Glutamatergic neuron (in vitro differentiated cells): Measurements from ENCODE around the gene IGLON5. TPM values are rescaled to one million over a fixed set of nuclear protein-coding genes. Genes with fewer than 3 reads are reported as not detected.

Source experiments
- DNase-seq: peaks from one replicate; pipeline ENCODE4 v3.0.0; 2022
- H3K27ac Mint-ChIP-seq: one replicate; pipeline ENCODE4 v1.8.0; 2020; ENCODE audit warnings: mild to moderate bottlenecking, mixed read lengths, inconsistent platforms; ENCODE audit not compliant: unreplicated experiment
- H3K27me3 Mint-ChIP-seq: one replicate; pipeline ENCODE4 v1.8.0; 2020; ENCODE audit warnings: mild to moderate bottlenecking, moderate library complexity, mixed read lengths, inconsistent platforms; ENCODE audit not compliant: unreplicated experiment
- H3K36me3 Mint-ChIP-seq: one replicate; pipeline ENCODE4 v1.8.0; 2020; ENCODE audit warnings: mild to moderate bottlenecking, mixed read lengths, inconsistent platforms; ENCODE audit not compliant: unreplicated experiment
- H3K4me1 Mint-ChIP-seq: one replicate; pipeline ENCODE4 v1.8.0; 2020; ENCODE audit warnings: mild to moderate bottlenecking, low read depth, mixed read lengths, inconsistent platforms; ENCODE audit not compliant: unreplicated experiment
- H3K4me3 Mint-ChIP-seq: one replicate; pipeline ENCODE4 v1.8.0; 2020; ENCODE audit warnings: mild to moderate bottlenecking, mixed read lengths, inconsistent platforms; ENCODE audit not compliant: unreplicated experiment
- H3K9me3 Mint-ChIP-seq: one replicate; pipeline ENCODE4 v1.8.0; 2020; ENCODE audit warnings: mild to moderate bottlenecking, moderate library complexity, mixed read lengths, inconsistent platforms; ENCODE audit not compliant: unreplicated experiment
- CTCF ChIP-seq: fragments of 200-600 bp; sonication (generic); IDR thresholded peaks from one replicate; pipeline ENCODE4 v1.5.0; 2021; ENCODE audit not compliant: partially characterized antibody, unreplicated experiment
- total RNA-seq: library from RNA; stranded (reverse); fragmentation: NEBNext Ultra II Directional; extraction: Animal tissue kit (Norgen Biotek cat#: 25700); gene quantifications from one replicate; pipeline ENCODE4 v1.2.1, GENCODE V29; 2021; ENCODE audit not compliant: unreplicated experiment

Gene IGLON5
- total RNA-seq, 1 donor from 2014 or later: 59.9 TPM

DNA sequence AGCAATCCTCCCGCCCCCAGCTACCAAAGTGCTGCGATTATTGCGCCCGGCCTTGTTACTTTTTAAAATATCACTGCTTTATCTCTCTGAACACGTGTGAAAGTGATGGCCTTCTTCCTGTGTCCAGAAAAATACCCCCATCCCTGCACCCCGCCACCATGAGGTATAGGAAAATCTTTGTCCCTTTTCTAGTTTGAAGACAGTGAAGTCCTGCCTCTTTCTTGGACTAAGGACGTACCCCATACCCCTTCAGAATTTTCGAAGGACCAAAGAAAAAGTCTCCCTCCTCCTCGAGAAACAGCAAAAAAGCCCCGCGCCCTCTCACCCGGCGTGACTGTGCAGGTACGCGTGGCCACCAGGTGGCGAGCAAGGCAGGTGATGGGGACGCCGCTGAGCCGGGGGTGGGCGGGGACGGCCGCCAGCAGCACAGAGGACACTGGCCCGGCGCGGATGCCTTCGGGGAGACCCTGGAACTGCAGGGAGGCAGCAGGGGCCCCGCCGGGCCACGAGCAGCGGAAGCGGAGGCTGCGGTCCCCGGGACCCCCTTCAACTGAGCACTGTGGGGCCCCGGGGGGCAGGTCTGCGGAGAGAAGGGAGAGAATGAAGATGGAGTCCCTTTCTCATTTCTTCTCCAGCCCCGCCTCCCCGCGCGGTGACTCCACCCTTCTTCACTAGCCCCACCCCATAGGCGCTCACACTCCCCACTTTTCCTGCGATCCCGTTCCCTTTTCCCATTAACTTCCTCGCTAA is 27.3 kb downstream of the IGLON5 start:
- peak; percentile 95 for TF ChIP-seq CTCF
- peaks cover 3% of the 10 kb centered on the region for H3K4me1 Mint-ChIP-seq
- no peak overlapping the region for H3K27ac Mint-ChIP-seq

GRCh38 chr19:51339313-51339686 is 27.9 kb downstream of the IGLON5 start:
- Mint-ChIP-seq H3K4me1 (peaks cover 3% of the 10 kb centered on the region), H3K27ac (peak overlapping the region; percentile 85), H3K27me3 (peaks cover 11% of the 10 kb centered on the region), H3K36me3 (no peaks in the 10 kb centered on the region), H3K9me3 (peaks cover 4% of the 10 kb centered on the region), H3K4me3 (peak overlapping the region; percentile 99)
- DNase-seq: no peak
- no peak for TF ChIP-seq CTCF

More for the DNA sequence above, 27.3 kb downstream of the IGLON5 start:
- Mint-ChIP-seq H3K27me3 (peaks cover 11% of the 10 kb centered on the region), H3K36me3 (no peaks in the 10 kb centered on the region), H3K9me3 (peaks cover 4% of the 10 kb centered on the region), H3K4me3 (peak overlapping the region; percentile 99)
- DNase-seq: peak; percentile 93

DNA sequence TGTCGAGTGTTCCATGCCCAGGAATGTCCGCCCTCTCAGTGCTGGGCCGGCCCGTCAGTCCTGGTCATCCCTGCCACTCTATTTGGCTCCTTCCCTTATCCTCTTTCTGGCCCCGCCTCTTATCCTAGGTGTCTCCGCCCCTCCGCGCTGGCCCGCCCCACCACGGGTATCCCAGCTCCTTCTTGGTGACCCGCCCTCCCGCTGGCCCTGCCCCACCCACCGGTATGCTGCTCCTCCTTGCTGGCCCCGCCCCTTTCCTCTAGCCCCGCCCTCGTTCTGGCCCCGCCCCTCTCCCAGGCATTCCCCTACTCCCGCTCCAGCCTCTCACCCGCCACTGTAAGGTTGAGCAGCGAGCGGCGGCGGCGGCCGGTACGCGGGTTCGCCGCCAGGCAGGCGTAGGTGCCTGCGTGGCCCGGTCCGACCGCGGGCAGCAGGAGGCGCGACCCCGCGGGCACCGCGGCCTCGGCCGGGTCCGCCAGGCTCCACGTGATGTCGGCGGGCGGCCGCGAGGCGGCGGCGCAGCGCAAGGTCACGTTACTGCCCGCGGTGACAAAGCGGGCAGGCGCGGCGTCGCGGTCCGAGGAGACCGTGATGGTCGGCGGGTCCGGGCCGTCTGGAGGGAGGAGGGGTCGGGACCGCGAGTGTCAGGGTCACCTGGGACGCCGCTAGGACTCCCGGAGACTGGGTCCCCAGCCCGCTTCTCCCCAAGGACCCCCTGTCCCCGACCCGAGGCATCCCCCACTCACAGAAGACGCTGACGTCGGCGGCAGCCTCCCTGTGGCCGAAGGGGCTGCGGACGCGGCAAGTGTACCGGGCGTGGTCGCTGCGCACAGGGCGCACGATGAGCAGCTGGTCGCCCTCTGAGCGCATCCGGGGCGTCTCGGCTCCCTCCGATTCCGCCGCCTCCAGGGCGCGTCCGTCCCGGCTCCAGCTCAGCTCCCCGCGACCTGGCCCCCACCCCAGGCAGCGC is 28.5 kb downstream of the IGLON5 start:
- Mint-ChIP-seq H3K4me3 (peak overlapping the region; percentile 99), H3K27ac (peak overlapping the region; percentile 85), H3K9me3 (peaks cover 4% of the 10 kb centered on the region), H3K36me3 (no peaks in the 10 kb centered on the region), H3K27me3 (peaks cover 13% of the 10 kb centered on the region), H3K4me1 (peaks cover 3% of the 10 kb centered on the region)
- peak; percentile 99 for DNase-seq
- peak; percentile 37 for TF ChIP-seq CTCF

DNA sequence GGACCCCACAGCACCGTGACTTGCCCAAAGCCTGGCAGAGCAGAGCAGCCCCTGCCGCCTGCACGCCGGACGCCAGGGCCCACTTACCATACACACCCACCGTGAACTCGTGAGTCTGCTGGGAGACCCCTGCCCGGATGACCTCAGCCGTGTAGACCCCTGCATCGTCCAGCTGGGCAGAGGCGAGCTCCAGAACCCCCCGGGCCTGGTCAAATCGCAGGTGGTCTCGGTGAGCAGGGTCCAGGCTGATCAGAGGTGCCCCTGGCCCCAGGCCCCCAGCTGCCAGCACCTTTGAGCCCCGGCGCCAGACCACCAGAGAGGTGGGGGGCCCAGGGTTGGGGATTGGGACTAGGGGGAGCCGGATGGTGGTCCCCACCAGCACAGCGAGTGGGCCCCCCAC is 29.6 kb downstream of the IGLON5 start:
- H3K9me3 Mint-ChIP-seq: peaks cover 4% of the 10 kb centered on the region
- no peak for TF ChIP-seq CTCF
- H3K27me3 Mint-ChIP-seq: peaks cover 13% of the 10 kb centered on the region
- H3K4me1 Mint-ChIP-seq: peaks cover 3% of the 10 kb centered on the region
- no peak for DNase-seq
- H3K36me3 Mint-ChIP-seq: no peaks in the 10 kb centered on the region
- peak overlapping the region; percentile 88 for H3K27ac Mint-ChIP-seq
- H3K4me3 Mint-ChIP-seq: peak overlapping the region; percentile 87
